Heart left ventricle (tissue), 16 donors: ENCODE results near the gene EFHD2. TPM values are rescaled to one million over a fixed set of nuclear protein-coding genes. Genes with fewer than 3 reads are reported as not detected.

Experiments used
- ATAC-seq, 4 donors: fragments of 200-7000 bp; cut with Tn5 transposase; one replicate each; pipeline ENCODE4 v1.9.1; 2020 to 2022; ENCODE audit warnings: moderate library complexity in 4 of 4, mild to moderate bottlenecking in 3 of 4, moderate number of reproducible peaks in 1 of 4
- DNase-seq, 5 donors: peaks; one replicate each; pipeline ENCODE4 v3.0.0-alpha.2; 2020
- H3K27ac ChIP-seq, 12 donors: fragments of 200-600 bp; sonication (generic) in 4 of 12; one replicate each; pipeline versions ENCODE4 v1.5.0 to v1.8.0; 2016 to 2022; ENCODE audit warnings: mild to moderate bottlenecking in 2 of 12
- H3K27me3 ChIP-seq, 9 donors: fragments of 200-600 bp; sonication (generic) in 2 of 9; one replicate each; pipeline versions ENCODE4 v1.5.1 to v1.8.0; 2016 to 2022; ENCODE audit warnings: mild to moderate bottlenecking in 3 of 9
- H3K36me3 ChIP-seq, 9 donors: fragments of 200-600 bp; sonication (generic) in 2 of 9; one replicate each; pipeline versions ENCODE4 v1.5.0 to v1.8.0; 2018 to 2022; ENCODE audit warnings: mild to moderate bottlenecking in 2 of 9
- H3K4me1 ChIP-seq, 12 donors: fragments of 200-600 bp; sonication (generic) in 4 of 12; one replicate each; pipeline versions ENCODE4 v1.5.0 to v1.8.0; 2016 to 2022; ENCODE audit warnings: mild to moderate bottlenecking in 3 of 12
- H3K4me3 ChIP-seq, 12 donors: fragments of 200-600 bp; sonication (generic) in 4 of 12; one replicate each; pipeline versions ENCODE4 v1.5.0 to v1.8.0; 2017 to 2022; ENCODE audit warnings: mild to moderate bottlenecking in 9 of 12, moderate library complexity in 4 of 12
- H3K9me3 ChIP-seq, 12 donors: fragments of 200-600 bp; sonication (generic) in 4 of 12; one replicate each; pipeline versions ENCODE4 v1.5.0 to v1.8.0; 2016 to 2022; ENCODE audit warnings: mild to moderate bottlenecking in 1 of 12
- POLR2A ChIP-seq, 2 donors: fragments of 450-650 bp; IDR thresholded peaks; one replicate each; pipeline ENCODE4 v1.6.1; 2017; ENCODE audit warnings: antibody characterized with exemption in 2 of 2, mild to moderate bottlenecking in 2 of 2, moderate library complexity in 2 of 2
- WGBS, 4 donors: extraction: QIAGEN DNeasy Blood & Tissue Kit in 2 of 4; methylation state at CpG; one replicate each; pipeline versions ENCODE4 v1.1.5 to v1.1.7; 2013 to 2018; 5-methylcytosine and 5-hydroxymethylcytosine counted together
- intact Hi-C, 10 donors: fragments of 100-400 bp; cut with DNase I; formaldehyde crosslinking; loops; one replicate each; pipeline versions ENCODE4 v1.11.1 to v1.14.2; 2022
- polyA plus RNA-seq, 2 donors: library from polyadenylated mRNA; stranded (reverse); fragments of 200-250 nt; gene quantifications; one replicate each; pipeline ENCODE4 v1.2.3, GENCODE V29; 2013
- total RNA-seq, 9 donors: library from RNA; depleted of rRNA in 2 of 9; stranded (reverse); fragments of >200 nt in 2 of 9; fragmentation: NEBNext Ultra II Directional in 3 of 9; extraction: Animal tissue kit (Norgen Biotek cat#: 25700) in 3 of 9; gene quantifications; one replicate each; pipeline versions ENCODE4 v1.1.0 to v1.2.4, GENCODE V29; 2016 to 2023
- TF ChIP-seq, protein P1 (sequence below), 12 donors: fragments of 200-600 bp; sonication (generic) in 4 of 12; IDR thresholded peaks; one replicate each; pipeline versions ENCODE4 v1.5.0 to v1.8.0; 2018 to 2022; ENCODE audit warnings: antibody characterized with exemption in 12 of 12, mild to moderate bottlenecking in 5 of 12
- donor health status: ischemic (EF 13 %, LVEDD 7.1; RV severe dilation, severe dysfunction).
- donor health status: healthy with polysubstance abuse.
- donor health status: DM: no; HTN: yes; CAD: no.
- donor health status: DM: no; HTN: no; CAD: no.
- donor health status: ischemic (EF 25% LVEDD 6.9; RV normal size, moderate dysfunction).
- donor health status: ischemic (EF 25% LVEDD 5.7; RV mildly dilated, moderate dysfunction).
- donor health status: healthy.
- donor health status: DM: yes; HTN: yes; CAD: no.
- donor health status: ischemic (EF 35%, LVEDD 5.7; RV mildly dilated, moderate dysfunction).
- donor health status: nonischemic (EF 11% LVEDD 7.7; RV severe dilation, severe dysfunction).
- donor health status: DM: yes; HTN: yes; CAD: no.
- donor health status: PGD.
- donor health status: ischemic (EF 29% LVEDD 5.4; RV normal size, mild dysfunction).
- donor health status: nonischemic (EF 23%, LVEDD 6.1; RV moderate dilation, normal function).

The EFHD2 gene
- total and polyA plus RNA-seq, 11 donors: 11.2 to 52.2 (median 15.8) TPM

DNA sequence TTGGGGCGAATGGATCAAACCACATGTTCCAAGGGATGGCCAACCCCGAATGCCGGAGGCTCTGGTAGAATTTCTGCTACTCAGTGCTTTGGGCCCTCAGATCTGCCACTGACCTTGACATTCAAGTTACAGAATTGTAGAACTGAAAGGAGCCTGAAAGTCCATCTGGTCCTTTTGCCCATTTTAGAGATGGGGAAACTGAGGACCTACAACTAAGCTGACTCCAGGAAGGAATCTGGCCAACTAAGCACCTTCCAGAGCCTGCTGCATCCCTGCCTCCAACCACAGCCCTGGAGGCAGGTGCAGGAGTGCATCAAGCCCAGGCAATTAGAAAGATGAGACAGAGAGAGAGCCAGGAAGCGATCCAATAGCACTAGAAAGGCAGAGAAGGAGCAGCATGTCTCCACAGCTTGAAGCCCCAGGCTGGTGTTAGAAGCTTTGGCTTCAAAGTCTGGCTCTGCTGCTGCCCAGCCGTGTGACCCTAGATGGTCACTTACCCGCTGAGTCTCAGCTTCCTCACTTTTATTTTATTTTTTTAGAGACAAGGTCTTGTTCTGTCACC lies 27.3 kb downstream of the EFHD2 start:
- WGBS, 4 donors: 93 to 95% (median 93%) methylated on average over 6 of the region's 6 CpGs

DNA sequence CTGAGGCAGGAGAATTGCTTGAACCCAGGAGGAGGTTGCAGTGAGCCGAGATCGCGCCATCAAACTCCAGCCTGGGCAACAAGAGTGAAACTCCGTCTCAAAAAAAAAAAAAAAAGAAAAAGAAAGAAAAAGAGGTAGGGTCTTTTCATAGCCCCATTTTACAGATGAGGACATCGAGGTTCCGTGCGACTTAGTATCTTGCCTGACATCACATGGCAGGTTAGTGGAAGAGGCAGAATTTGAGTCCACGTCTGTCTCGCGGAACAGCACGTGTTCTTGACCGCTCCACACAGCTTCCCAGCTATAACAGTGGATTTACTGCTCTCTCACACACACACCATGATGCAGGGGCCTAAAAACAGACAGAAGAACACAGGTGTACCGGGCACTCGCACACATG lies 29.6 kb downstream of the EFHD2 start:
- no peak for DNase-seq
- intact Hi-C loops: loop anchor here in 4 of 10 donors (10.0 kb wide), 2 partner anchors 285 to 315 kb away; partner anchors contain the start of gene TMEM51 (in 2 of the 4)
- Histone ChIP-seq H3K4me3 (no peak overlapping the region), H3K36me3 (no peaks in the 10 kb centered on the region), H3K27me3 (no peaks in the 10 kb centered on the region), H3K4me1 (peaks cover 0 to 4% (median 0%) of the 10 kb centered on the region in 12 donors), H3K27ac (no peak overlapping the region), H3K9me3 (no peaks in the 10 kb centered on the region)
- WGBS, 4 donors: 93 to 96% (median 95%) methylated on average over 14 of the region's 14 CpGs
- no peak for TF ChIP-seq POLR2A (IDR thresholded peaks at IDR 0.05)
- TF ChIP-seq, protein P1, sequence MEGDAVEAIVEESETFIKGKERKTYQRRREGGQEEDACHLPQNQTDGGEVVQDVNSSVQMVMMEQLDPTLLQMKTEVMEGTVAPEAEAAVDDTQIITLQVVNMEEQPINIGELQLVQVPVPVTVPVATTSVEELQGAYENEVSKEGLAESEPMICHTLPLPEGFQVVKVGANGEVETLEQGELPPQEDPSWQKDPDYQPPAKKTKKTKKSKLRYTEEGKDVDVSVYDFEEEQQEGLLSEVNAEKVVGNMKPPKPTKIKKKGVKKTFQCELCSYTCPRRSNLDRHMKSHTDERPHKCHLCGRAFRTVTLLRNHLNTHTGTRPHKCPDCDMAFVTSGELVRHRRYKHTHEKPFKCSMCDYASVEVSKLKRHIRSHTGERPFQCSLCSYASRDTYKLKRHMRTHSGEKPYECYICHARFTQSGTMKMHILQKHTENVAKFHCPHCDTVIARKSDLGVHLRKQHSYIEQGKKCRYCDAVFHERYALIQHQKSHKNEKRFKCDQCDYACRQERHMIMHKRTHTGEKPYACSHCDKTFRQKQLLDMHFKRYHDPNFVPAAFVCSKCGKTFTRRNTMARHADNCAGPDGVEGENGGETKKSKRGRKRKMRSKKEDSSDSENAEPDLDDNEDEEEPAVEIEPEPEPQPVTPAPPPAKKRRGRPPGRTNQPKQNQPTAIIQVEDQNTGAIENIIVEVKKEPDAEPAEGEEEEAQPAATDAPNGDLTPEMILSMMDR (IDR thresholded peaks at IDR 0.05): no peak
- no peak for ATAC-seq

More for the DNA sequence above, 27.3 kb downstream of the EFHD2 start:
- H3K36me3 ChIP-seq: no peaks in the 10 kb centered on the region
- no peak overlapping the region for H3K4me3 ChIP-seq
- H3K9me3 ChIP-seq: no peaks in the 10 kb centered on the region
- H3K4me1 ChIP-seq: peaks cover 0 to 5% (median 0%) of the 10 kb centered on the region in 12 donors
- intact Hi-C loops: loop anchor here in 4 of 10 donors (10.0 kb wide), 2 partner anchors 282 to 312 kb away; partner anchors contain the start of gene TMEM51 (in 2 of the 4)
- ATAC-seq (no peak), DNase-seq (no peak)
- H3K27ac ChIP-seq: no peak overlapping the region
- TF ChIP-seq, protein P1 (IDR thresholded peaks at IDR 0.05): no peak
- TF ChIP-seq POLR2A (IDR thresholded peaks at IDR 0.05): no peak
- H3K27me3 ChIP-seq: no peaks in the 10 kb centered on the region

DNA sequence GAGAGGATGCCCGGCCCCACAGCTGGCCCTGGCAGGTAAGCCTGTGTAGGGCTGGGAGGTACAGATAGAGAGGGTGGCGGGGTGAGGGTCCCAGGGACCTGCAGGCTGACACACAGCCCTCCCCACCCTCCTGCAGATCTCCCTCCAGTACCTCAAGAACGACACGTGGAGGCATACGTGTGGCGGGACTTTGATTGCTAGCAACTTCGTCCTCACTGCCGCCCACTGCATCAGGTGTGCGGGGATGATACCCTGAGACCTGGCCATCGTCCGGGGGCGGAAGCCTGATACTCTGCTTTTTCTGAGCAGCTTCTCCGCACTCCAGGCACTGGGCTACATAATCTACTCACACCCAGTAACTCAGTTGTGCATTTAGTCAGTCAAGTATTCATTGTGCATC lies 30.7 kb downstream of the EFHD2 start:
- H3K9me3 ChIP-seq: no peaks in the 10 kb centered on the region
- 89 to 90% (median 89%) methylated on average over 11 to 13 of the region's 13 CpGs for WGBS, 4 donors
- no peaks in the 10 kb centered on the region for H3K4me1 ChIP-seq
- no peaks in the 10 kb centered on the region for H3K36me3 ChIP-seq
- H3K4me3 ChIP-seq: no peak overlapping the region
- peak in 1 of 5 donors; percentile 22 for DNase-seq
- no peak overlapping the region for H3K27ac ChIP-seq
- no peaks in the 10 kb centered on the region for H3K27me3 ChIP-seq
- ATAC-seq: no peak
- intact Hi-C loops: no loop called here
- TF ChIP-seq, protein P1 (IDR thresholded peaks at IDR 0.05): no peak
- no peak for TF ChIP-seq POLR2A (IDR thresholded peaks at IDR 0.05)

DNA sequence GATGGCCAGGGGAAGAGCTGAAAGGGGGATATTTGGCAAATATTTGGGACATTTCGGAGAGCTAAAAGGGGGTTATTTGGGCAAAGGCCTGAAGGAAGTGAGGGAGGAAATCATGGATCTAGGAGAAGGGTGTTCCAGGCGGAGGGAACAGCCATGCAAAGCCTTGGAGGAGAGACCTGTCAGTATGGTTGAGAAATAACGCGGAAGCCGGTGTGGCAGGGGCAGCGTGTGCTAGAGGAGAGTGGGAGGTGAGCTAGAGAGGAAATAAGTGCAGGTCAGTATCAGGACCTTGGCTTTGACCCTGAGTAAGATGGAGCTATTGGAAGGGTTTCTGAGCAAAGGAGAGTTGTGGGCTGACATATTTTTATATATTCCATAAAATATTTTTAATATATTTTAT lies 31.6 kb downstream of the EFHD2 start:
- TF ChIP-seq POLR2A (IDR thresholded peaks at IDR 0.05): no peak
- TF ChIP-seq, protein P1 (IDR thresholded peaks at IDR 0.05): no peak
- ATAC-seq: no peak
- Histone ChIP-seq H3K9me3 (no peaks in the 10 kb centered on the region), H3K36me3 (no peaks in the 10 kb centered on the region), H3K4me3 (no peak overlapping the region), H3K27ac (no peak overlapping the region), H3K4me1 (no peaks in the 10 kb centered on the region), H3K27me3 (peaks cover 0 to 3% (median 0%) of the 10 kb centered on the region in 9 donors)
- 79 to 90% (median 84%) methylated on average over 6 of the region's 6 CpGs for WGBS, 4 donors
- DNase-seq: no peak
- intact Hi-C loops: no loop called here
